ENCODE results near the gene PCED1A.
"Not testable (repeated sequence)": the region's sequence is repeated elsewhere in the genome, so short reads cannot be mapped to it uniquely, and the experiment has no call there.

Gene PCED1A

DNA sequence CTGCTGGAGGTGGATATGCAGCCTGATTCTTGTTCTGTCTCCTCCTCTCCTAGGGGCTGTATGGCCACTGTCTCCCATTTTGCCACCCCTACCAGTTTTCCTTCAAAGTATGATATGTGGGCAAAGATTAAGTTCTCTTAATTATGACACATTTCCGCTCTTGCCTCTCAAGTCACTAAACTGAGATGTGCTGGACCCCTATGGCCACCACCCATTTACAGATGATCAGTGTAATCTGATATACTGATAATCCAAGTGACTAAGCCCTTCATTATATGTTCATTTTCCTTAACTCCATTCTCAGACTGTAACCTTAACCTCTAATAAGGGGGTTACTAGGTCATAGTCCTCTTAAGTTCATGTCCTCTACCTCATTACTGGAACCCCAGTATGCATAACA, 26.4 kb downstream of the PCED1A start:
- DNase-seq, result no peak
- no peak overlapping the region for H3K4me3 ChIP-seq
- no peak for TF ChIP-seq CTCF (IDR thresholded peaks at IDR 0.05)
- H3K4me1 ChIP-seq, result no peaks in the 10 kb centered on the region
- H3K27ac ChIP-seq, result no peak overlapping the region
- peaks cover 0 to 13% (median 8%) of the 10 kb centered on the region in 3 donors for H3K9me3 ChIP-seq
- H3K36me3 ChIP-seq, result no peaks in the 10 kb centered on the region
- peaks cover 0 to 58% of the 10 kb centered on the region in 2 donors for H3K27me3 ChIP-seq
- intact Hi-C loops (cut with DNase I; ENCODE audit: low total_unique reads), result no loop called here

- Histone ChIP-seq H3K27ac (no peak overlapping the region), H3K36me3 (no peaks in the 10 kb centered on the region), H3K9me3 (peaks cover 0 to 13% (median 8%) of the 10 kb centered on the region in 3 donors), H3K27me3 (peaks cover 0 to 63% of the 10 kb centered on the region in 2 donors), H3K4me1 (no peaks in the 10 kb centered on the region), H3K4me3 (no peak overlapping the region)
- no peak for DNase-seq
- no peak for TF ChIP-seq CTCF (IDR thresholded peaks at IDR 0.05)
- intact Hi-C loops (cut with DNase I; ENCODE audit: low total_unique reads), result no loop called here
Measured at GRCh38 chr20:2812189-2812588, 28.3 kb downstream of the PCED1A start.

- no peak for TF ChIP-seq CTCF (IDR thresholded peaks at IDR 0.05)
- no peak overlapping the region for H3K27ac ChIP-seq
- H3K27me3 ChIP-seq, result peaks cover 0 to 70% of the 10 kb centered on the region in 2 donors
- peaks cover 0 to 13% (median 8%) of the 10 kb centered on the region in 3 donors for H3K9me3 ChIP-seq
- peaks cover 0 to 7% (median 4%) of the 10 kb centered on the region in 4 donors for H3K4me1 ChIP-seq
- H3K4me3 ChIP-seq, result no peak overlapping the region
- H3K36me3 ChIP-seq, result no peaks in the 10 kb centered on the region
- intact Hi-C loops (cut with DNase I; ENCODE audit: low total_unique reads), result no loop called here
- no peak for DNase-seq
Measured at GRCh38 chr20:2809690-2810089, 30.8 kb downstream of the PCED1A start.

- H3K36me3 ChIP-seq; H3K27ac ChIP-seq; H3K4me1 ChIP-seq; intact Hi-C loops (cut with DNase I; ENCODE audit: low total_unique reads); H3K4me3 ChIP-seq; DNase-seq: not testable (repeated sequence)
- peaks cover 0 to 81% of the 10 kb centered on the region in 2 donors for H3K27me3 ChIP-seq
- H3K9me3 ChIP-seq, result peaks cover 0 to 13% (median 8%) of the 10 kb centered on the region in 3 donors
Measured at GRCh38 chr20:2807929-2808328, 32.5 kb downstream of the PCED1A start.

GRCh38 chr20:2807019-2807418, 33.4 kb downstream of the PCED1A start:
- peaks cover 0 to 87% of the 10 kb centered on the region in 2 donors for H3K27me3 ChIP-seq
- peaks cover 0 to 7% (median 4%) of the 10 kb centered on the region in 4 donors for H3K4me1 ChIP-seq
- TF ChIP-seq CTCF (IDR thresholded peaks at IDR 0.05), result no peak
- no peak overlapping the region for H3K4me3 ChIP-seq
- no peaks in the 10 kb centered on the region for H3K36me3 ChIP-seq
- no peak for DNase-seq
- peaks cover 0 to 6% (median 5%) of the 10 kb centered on the region in 3 donors for H3K9me3 ChIP-seq
- no peak overlapping the region for H3K27ac ChIP-seq
- intact Hi-C loops (cut with DNase I; ENCODE audit: low total_unique reads), result no loop called here

- intact Hi-C loops (cut with DNase I; ENCODE audit: low total_unique reads), result no loop called here
- H3K27me3 ChIP-seq, result peaks cover 0 to 87% of the 10 kb centered on the region in 2 donors
- no peak for TF ChIP-seq CTCF (IDR thresholded peaks at IDR 0.05)
Measured at GRCh38 chr20:2806351-2806701, 34.1 kb downstream of the PCED1A start.

More at GRCh38 chr20:2806351-2806701, 34.1 kb downstream of the PCED1A start:
- Histone ChIP-seq H3K4me1 (peaks cover 0 to 7% (median 4%) of the 10 kb centered on the region in 4 donors), H3K27ac (no peak overlapping the region), H3K36me3 (no peaks in the 10 kb centered on the region), H3K9me3 (no peaks in the 10 kb centered on the region), H3K4me3 (no peak overlapping the region)
- no peak for DNase-seq

Measured in tibial artery (tissue), 4 donors.